GM23338 (cell line): ENCODE measurements around the gene WHAMM.

ENCODE experiments used
- CREB1 ChIP-seq: fragments of 250-450 bp; sonication (Bioruptor Pico); IDR thresholded peaks from 2 replicates; pipeline ENCODE4 v1.5.0; 2020; ENCODE audit warnings: low read depth, mild to moderate bottlenecking, moderate library complexity
- CTCF ChIP-seq, 2 experiments: fragments of 200-600 bp in 1 of 2; sonication (generic) in 1 of 2; conservative IDR thresholded peaks; 2 replicates each; pipeline versions ENCODE4 v1.5.1 to v1.6.1; 2016 to 2017; ENCODE audit warnings: antibody characterized with exemption in 2 of 2, low read depth in 2 of 2, mild to moderate bottlenecking in 2 of 2, moderate library complexity in 1 of 2
- ETS1 ChIP-seq: IDR thresholded peaks from 2 replicates; pipeline ENCODE4 v1.6.1; 2016; ENCODE audit warnings: antibody characterized with exemption
- EZH2 ChIP-seq: fragments of 200-600 bp; sonication (generic); IDR thresholded peaks from one replicate; pipeline ENCODE4 v1.8.0; 2017; ENCODE audit warnings: antibody characterized with exemption, mild to moderate bottlenecking, low read depth; ENCODE audit not compliant: unreplicated experiment
- EZH2phosphoT487 ChIP-seq: fragments of 200-600 bp; sonication (generic); IDR thresholded peaks from one replicate; pipeline ENCODE4 v1.8.1; 2018; ENCODE audit warnings: antibody characterized with exemption; ENCODE audit not compliant: unreplicated experiment
- NANOG ChIP-seq: IDR thresholded peaks from 2 replicates; pipeline ENCODE4 v1.6.1; 2016; ENCODE audit warnings: antibody characterized with exemption, borderline replicate concordance
- POLR2AphosphoS5 ChIP-seq: IDR thresholded peaks from 2 replicates; pipeline ENCODE4 v1.6.1; 2016; ENCODE audit warnings: antibody characterized with exemption, low read depth
- ZNF114 ChIP-seq: fragments of 250-450 bp; sonication (Bioruptor Pico); IDR thresholded peaks from 2 replicates; pipeline ENCODE4 v1.5.0; 2020; ENCODE audit warnings: mild to moderate bottlenecking, moderate library complexity
- ZNF331 ChIP-seq: fragments of 250-450 bp; sonication (Bioruptor Pico); IDR thresholded peaks from 2 replicates; pipeline ENCODE4 v1.5.0; 2020; ENCODE audit warnings: low read depth, mild to moderate bottlenecking, moderate library complexity
- TF ChIP-seq, protein P1 (sequence below): IDR thresholded peaks from one replicate; pipeline ENCODE4 v1.6.1; 2018; ENCODE audit warnings: antibody characterized with exemption; ENCODE audit not compliant: unreplicated experiment

DNA sequence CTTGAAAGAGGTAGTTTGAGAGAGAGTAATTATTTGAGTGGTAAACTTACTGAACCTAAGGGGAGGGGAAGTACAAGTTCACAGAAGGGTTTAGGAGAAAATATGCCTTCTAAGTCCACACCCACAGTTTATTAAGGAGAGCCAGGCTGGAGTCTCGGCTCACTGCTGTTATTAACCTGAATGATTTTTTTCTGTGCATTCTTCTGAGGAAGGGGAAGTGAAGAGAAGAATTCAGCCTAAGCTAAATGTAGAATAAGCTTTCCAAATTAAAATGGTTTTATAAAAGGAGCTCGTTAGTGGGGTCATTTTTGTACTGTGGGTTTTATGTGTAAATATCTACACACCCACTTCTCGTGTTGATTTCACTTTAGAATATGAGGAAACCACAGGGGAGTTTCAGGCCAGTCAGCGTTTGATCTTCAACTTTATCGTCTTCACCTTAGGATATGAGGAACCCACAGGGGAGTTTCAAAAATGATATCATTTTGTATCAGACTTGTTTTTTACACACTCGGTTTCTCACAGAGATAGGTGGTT, 1.5 kb downstream of the WHAMM start:
- TF ChIP-seq CTCF (conservative IDR thresholded peaks at IDR 0.05; ENCODE audit: low read depth in 2 of 2) (no peak), CREB1 (no peak), POLR2AphosphoS5 (no peak), EZH2 (no peak), ZNF114 (CRISPR knock-in tag) (no peak), ZNF331 (no peak), EZH2phosphoT487 (no peak), ETS1 (no peak), NANOG (no peak)
- TF ChIP-seq, protein P1, sequence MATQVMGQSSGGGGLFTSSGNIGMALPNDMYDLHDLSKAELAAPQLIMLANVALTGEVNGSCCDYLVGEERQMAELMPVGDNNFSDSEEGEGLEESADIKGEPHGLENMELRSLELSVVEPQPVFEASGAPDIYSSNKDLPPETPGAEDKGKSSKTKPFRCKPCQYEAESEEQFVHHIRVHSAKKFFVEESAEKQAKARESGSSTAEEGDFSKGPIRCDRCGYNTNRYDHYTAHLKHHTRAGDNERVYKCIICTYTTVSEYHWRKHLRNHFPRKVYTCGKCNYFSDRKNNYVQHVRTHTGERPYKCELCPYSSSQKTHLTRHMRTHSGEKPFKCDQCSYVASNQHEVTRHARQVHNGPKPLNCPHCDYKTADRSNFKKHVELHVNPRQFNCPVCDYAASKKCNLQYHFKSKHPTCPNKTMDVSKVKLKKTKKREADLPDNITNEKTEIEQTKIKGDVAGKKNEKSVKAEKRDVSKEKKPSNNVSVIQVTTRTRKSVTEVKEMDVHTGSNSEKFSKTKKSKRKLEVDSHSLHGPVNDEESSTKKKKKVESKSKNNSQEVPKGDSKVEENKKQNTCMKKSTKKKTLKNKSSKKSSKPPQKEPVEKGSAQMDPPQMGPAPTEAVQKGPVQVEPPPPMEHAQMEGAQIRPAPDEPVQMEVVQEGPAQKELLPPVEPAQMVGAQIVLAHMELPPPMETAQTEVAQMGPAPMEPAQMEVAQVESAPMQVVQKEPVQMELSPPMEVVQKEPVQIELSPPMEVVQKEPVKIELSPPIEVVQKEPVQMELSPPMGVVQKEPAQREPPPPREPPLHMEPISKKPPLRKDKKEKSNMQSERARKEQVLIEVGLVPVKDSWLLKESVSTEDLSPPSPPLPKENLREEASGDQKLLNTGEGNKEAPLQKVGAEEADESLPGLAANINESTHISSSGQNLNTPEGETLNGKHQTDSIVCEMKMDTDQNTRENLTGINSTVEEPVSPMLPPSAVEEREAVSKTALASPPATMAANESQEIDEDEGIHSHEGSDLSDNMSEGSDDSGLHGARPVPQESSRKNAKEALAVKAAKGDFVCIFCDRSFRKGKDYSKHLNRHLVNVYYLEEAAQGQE = no peak
